ENCODE results near the gene ENTPD1.

The ENTPD1 gene

GRCh38 chr10:95832216-95833041 lies 76.5 kb downstream of the ENTPD1 start:
- peak in 4 of 5 experiments; percentile 12 to 98 (median 53) for DNase-seq

GRCh38 chr10:95833042-95833610 lies 77.2 kb downstream of the ENTPD1 start:
- DNase-seq: peak in 1 of 5 experiments; percentile 42

DNA sequence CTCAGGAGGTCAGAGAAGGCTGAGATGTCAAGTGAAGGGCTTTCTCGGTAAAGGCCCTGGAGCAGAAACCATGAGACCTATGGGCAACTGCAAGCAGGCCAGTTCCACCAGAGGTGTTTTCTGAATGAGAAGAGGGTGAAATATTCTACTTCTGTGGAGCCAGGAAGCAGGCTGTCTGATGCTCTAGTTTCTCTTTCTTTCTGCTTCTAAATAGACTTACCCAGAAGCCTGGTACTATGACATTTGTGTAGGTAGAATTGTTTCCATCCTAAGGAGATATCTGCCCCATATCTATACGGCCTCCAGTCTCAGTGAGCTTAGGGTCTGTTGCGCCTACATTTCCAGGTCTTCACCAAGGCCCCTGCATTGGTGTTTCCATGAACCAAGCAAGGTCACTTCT lies 78.4 kb downstream of the ENTPD1 start:
- DNase-seq: peak in 1 of 5 experiments; percentile 74

DNA sequence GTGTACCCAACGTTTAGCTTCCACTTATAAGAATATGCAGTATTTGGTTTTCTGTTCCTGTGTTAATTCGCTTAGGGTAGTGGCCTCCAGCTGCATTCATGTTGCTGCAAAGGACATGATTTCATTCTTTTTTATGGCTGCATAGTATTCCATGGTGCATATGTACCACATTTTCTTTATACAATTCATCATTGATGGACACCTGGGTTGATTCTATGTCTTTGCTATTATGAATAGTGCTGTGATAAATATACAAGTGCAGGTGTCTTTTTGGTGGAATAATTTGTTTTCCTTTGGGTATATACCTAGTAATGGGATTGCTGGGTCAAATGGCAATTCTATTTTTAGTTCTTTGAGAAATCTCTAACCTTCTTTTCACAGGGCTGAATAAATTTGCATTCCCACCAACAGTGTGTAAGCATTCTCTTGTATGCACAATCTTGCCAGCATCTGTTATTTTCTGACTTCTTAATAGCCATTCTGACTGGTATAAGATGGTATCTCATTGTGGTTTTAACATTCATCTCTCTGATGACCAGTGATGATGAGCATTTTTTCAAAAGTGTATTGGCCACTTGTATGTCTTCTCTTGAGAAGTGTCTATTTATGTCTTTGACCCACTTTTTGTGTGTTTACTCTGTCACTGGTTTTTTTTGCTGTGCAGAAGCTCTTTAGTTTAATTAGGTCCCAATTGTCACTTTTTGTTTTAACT lies 79.3 kb downstream of the ENTPD1 start:
- peak in 1 of 5 experiments; percentile 86 for DNase-seq

- DNase-seq: no peak
Measured at GRCh38 chr10:95835911-95836310, 79.9 kb downstream of the ENTPD1 start.

- no peak for DNase-seq
Measured at GRCh38 chr10:95836610-95837355, 80.8 kb downstream of the ENTPD1 start.

DNA sequence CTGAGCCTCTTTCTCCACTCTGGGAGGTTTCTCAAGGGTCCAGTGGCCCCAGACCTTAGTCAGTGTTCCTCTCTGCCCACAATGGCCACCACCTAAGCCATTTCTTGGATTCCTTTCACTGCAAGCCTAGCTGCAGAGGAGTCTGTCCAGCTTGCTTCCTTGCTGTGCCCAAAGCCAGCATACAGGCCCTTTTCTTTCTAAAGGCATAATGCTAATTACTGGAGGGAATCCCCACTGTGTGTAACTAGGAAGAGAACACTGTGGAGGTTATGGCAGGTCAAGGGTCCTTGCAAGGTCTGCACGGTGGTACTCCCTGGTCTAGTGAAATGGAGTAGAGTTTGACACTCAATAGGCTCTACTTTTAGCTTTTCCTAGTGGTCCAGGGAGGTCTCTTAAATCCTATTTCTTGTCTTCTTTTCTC lies 81.4 kb downstream of the ENTPD1 start:
- DNase-seq: no peak

DNA sequence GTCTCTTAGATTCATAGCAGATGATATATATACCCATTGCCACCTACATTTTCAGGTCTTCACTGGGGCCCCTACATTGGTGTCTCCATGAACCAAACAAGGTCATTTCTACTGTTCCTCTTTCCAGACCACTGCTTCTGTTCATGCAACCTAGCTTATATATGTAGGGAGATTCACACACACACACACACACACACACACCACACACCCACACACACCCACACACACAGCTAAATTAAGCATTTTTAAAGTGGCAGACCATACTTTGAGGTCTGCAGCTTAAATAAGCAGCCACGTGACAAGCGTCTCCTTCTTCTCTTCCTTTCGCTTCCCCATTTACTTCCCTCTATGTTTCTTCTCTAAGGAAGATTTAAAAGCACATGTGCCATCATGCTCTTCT lies 81.8 kb downstream of the ENTPD1 start:
- peak in 1 of 5 experiments; percentile 58 for DNase-seq

DNA sequence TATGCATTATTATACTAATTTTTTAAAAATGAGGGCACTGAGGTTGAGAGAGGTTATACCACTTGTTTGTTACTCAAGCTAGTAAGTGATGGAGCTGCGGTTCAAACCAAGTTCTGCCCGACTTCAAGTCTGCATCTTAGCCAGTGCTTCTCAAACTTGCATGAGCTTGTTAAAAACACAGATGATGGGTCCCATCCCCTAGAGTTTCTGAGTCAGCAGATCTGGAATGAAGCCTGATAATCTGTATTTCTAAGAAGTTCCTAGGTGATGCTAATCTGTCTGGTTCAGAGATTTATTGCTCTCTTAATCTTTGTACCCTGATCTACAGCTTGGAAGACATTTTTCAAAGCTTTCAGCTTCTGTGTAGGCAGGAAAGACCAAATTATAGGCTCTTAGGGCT lies 84.2 kb downstream of the ENTPD1 start:
- peak in 1 of 5 experiments; percentile 90 for DNase-seq

DNA sequence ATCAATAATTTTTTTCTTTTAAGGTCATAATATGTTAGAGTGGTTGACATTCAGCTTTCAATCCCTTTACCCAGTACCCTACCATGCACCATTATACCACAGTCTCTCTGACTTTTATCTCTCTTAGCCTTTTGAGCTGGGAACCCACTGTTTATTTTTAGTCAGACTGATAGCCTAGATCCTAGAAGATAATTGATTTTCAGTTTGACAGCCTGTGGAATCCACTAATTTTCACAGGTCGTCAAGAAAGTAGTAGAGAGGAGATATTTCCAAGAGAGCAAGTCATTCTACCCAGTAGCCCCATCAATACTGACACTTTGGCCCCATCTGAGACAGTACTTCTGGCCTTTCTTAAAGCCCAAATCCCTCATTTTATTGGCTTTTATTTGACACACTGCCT lies 84.7 kb downstream of the ENTPD1 start:
- peak in 1 of 5 experiments; percentile 79 for DNase-seq

- peak in 2 of 5 experiments; percentile 24 to 75 for DNase-seq
Measured at GRCh38 chr10:95841661-95842498, 85.9 kb downstream of the ENTPD1 start.

DNA sequence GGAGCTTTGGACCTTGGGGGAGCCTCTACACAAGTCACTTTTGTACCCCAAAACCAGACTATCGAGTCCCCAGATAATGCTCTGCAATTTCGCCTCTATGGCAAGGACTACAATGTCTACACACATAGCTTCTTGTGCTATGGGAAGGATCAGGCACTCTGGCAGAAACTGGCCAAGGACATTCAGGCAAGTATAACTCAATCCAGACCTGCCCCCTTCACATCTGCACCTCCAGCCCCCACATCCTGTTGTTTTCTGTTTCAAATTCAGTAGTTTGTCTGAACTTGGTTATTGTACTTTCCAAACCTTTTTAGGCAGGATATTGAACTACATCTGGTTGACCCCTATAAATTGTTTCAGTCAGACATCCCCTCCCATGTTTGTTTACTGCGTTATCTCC lies 89.4 kb downstream of the ENTPD1 start:
- DNase-seq: peak in 1 of 5 experiments; percentile 63

GRCh38 chr10:95847007-95847406 lies 91.0 kb downstream of the ENTPD1 start:
- DNase-seq: no peak

- DNase-seq: no peak
Measured at GRCh38 chr10:95848841-95849240, 92.9 kb downstream of the ENTPD1 start.

- no peak for DNase-seq
Measured at GRCh38 chr10:95850791-95851190, 94.8 kb downstream of the ENTPD1 start.

- DNase-seq: no peak
Measured at GRCh38 chr10:95860166-95860940, 104.4 kb downstream of the ENTPD1 start.

DNA sequence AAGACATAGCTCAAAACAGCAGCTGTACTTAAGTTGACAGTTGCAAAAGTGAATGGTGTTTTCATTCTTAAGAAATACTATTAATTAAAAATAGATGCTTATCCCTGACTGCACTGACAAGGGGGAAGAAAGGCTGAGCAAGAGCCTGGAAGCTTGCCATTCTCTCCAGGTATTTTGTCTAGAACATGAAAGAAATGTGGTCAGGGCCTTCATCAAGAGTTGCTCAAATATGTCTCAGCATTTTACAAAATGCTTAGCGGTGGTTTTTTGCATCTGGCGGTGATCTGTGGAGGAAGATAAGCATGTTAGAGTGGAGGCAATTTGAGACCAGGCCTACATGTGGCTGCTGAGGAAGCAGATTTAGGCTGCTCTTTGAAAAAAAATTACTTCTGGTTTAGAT lies 105.4 kb downstream of the ENTPD1 start:
- peak in 1 of 5 experiments; percentile 80 for DNase-seq

- DNase-seq: peak in 4 of 5 experiments; percentile 4 to 87 (median 9)
Measured at GRCh38 chr10:95864906-95865813, 109.2 kb downstream of the ENTPD1 start.

DNA sequence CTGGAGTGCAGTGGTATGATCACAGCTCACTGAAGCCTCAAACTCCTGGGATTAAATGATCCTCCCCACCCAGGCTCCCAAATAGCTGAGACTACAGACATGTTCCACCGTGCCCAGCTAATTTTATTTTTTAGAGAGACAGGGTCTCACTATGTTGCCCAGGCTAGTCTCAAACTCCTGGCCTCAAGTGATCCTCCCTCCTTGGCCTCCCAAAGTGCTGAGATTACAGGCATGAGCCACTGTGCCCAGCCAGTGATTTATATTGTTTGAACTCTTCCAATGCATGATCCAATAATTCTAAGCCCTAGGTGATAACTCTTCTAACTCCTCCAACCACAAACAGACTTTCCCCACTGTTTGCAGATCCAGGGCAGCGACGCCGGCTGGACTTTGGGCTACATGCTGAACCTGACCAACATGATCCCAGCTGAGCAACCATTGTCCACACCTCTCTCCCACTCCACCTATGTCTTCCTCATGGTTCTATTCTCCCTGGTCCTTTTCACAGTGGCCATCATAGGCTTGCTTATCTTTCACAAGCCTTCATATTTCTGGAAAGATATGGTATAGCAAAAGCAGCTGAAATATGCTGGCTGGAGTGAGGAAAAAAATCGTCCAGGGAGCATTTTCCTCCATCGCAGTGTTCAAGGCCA lies 110.0 kb downstream of the ENTPD1 start:
- no peak for DNase-seq
